Measurements from ENCODE around the gene TDO2.
"Not testable (repeated sequence)": the region's sequence is repeated elsewhere in the genome, so short reads cannot be mapped to it uniquely, and the experiment has no call there.

The TDO2 gene

GRCh38 chr4:155907556-155907955 lies 4.1 kb downstream of the TDO2 start:
- no peak for DNase-seq (ENCODE audit: low read depth)

- no peak for DNase-seq (ENCODE audit: low read depth)
Observed at GRCh38 chr4:155908187-155909139, 5.0 kb downstream of the TDO2 start.

DNA sequence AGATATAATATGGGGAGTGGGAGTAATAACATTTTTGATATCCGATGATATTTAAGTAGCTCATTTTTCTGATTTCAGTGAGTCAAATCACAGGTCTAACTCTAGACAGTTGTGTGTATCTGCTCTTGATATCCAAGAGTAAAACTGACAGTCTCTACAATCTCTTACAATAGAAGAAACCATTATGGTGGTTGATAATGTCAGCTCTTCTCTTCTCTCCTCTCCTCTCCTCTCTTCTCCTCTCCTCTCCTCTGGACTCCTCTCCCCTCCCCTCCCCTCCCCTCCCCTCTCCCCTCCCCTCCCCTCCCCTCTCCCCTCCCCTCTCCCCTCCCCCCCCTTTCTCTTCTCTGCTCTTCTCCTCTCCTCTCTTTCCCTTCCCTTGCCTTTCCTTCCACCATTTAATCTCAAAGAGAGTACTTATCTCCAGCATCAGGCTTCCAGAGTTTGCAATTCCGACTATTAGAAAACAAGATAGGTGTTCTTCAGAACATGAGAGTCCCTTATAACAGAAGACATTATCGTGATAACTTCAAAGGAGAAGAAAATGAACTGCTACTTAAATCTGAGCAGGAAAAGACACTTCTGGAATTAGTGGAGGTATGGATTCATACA lies 6.2 kb downstream of the TDO2 start:
- DNase-seq (ENCODE audit: low read depth) = no peak

DNA sequence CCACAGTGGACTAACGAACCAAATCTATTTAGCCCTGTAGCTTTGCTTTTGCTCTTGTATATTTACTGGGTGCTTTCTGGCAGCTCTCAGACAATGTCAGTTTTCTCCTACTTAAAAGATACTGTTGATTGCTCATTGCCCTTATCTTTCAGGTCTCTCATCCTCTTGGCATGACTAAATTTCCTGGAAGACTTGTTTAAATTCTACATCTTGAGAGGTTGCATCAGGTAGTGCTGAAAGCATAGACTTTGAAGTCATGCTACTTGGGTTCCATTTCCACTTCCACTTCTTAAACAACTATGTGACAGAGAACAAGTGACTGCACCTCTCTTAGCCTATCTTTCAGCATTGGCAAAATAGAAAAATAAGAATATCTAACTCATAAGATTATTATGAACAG lies 8.4 kb downstream of the TDO2 start:
- no peak for DNase-seq (ENCODE audit: low read depth)

GRCh38 chr4:155914782-155915181 lies 11.3 kb downstream of the TDO2 start:
- DNase-seq (ENCODE audit: low read depth) = no peak

GRCh38 chr4:155921597-155921996 lies 18.1 kb downstream of the TDO2 start:
- DNase-seq (ENCODE audit: low read depth) = no peak

GRCh38 chr4:155924637-155925036 lies 21.1 kb downstream of the TDO2 start:
- no peak for DNase-seq (ENCODE audit: low read depth)

- no peak for DNase-seq (ENCODE audit: low read depth)
Observed at GRCh38 chr4:155929833-155930232, 26.3 kb downstream of the TDO2 start.

DNA sequence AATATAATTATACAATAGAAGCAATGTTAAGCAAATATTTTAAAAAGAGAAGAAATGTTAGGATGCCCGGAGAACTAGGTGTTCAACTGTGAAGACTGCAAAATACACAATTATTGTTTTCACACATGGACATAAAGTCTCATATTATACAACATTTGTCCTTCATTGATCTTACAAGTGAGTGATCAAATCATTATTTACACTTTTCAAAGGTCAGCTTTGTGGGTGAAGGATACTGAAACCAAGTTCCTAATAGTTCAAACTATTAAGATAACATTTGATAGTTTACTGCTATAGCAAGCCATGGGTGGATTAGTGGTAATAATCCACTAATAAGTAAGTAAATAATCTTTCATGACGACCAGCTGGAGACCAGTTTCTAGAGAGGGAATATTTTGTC lies 26.8 kb downstream of the TDO2 start:
- no peak for DNase-seq (ENCODE audit: low read depth)

DNA sequence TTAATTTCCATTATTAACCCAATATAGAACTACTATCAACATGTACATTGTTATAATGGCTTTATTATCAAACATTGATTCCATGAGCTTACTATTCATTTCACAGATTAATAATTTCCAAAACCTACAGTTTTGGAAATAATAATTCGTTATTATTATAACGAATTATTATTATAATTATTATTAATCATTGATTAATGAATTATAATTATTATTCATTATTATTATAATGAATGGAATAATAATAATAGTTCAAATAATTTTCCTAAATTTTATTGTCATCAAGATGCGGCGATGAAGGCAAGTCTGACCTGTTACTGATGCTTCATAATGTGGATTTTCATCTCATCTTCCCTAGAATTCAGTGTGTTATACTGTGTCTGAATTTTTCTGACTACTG lies 28.1 kb downstream of the TDO2 start:
- no peak for DNase-seq (ENCODE audit: low read depth)

DNA sequence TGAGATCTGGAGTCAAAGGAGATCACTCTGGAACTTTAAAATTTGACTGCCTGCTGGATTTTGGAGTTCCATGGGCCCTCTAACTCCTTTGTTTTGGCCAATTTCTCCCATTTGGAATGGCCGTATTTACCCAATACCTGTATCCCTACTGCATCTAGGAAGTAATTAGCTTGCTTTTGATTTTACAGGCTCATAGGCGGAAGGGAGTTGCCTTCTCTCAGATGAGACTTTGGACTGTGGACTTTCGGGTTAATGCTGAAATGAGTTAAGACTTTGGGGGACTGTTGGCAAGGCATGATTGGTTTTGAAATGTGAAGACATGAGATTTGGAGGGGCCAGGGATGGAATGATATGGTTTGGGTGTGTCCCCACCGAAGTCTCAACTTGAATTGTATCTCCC lies 31.1 kb downstream of the TDO2 start:
- not testable (repeated sequence) for DNase-seq (ENCODE audit: low read depth)

DNA sequence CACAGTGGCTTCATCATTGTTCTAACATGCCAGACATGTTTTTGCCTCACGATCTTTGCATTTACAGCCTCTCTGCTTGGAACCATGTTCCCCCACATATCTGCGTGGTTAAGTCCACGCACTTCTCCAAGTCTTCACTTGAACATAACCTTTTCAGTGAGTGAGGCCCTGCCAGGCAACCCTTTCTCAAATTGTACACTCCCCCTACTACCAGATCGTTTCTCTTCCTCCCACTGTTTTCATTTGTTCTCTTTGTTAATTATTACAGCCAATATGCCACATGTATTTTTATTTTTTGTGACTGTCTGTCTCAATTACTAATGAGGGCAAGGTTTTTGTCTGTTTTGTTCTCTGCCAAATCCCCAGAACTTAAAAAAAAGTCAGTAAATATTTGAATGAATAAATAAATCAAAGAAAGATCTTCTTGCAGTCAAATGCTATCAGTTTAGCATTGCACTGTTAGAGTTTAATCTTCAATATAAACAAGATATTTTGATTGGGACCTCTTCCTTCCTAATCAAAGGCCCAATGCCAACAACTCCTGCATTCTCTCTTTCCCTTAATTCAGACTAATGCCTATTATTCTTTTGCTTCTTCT lies 32.0 kb downstream of the TDO2 start:
- no peak for DNase-seq (ENCODE audit: low read depth)

DNA sequence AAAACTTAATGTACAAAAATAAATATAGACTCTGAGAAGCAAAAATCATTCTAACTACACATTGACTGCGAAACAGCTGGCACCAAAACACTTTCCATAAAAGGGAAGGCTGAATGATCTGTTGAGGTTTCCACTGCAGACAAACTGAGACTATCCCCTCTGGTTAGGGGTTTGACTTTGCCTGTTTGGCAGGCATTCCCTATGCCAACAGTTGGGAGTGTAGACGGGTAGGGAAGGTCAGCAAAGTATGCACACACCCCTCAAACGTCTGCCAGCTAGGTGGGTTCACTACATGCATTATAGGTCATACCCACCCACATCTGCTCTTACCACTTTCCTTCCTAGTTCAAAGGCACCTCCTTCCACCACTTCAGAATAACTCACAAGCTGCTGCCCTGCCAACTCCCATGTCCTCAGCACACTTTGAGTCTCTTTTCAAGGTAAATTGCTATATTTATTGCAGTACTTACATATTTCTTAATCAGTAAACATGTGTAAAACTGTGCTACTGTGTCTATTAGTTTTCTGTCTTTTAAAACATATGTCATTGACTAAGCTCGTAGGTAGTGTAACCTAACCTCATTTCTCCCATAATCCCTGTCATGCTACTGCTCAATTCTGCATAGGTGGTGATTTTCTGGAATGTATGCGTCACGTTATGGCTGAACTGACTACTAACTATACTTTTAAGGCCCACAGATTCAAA lies 37.7 kb downstream of the TDO2 start:
- no peak for DNase-seq (ENCODE audit: low read depth)

DNA sequence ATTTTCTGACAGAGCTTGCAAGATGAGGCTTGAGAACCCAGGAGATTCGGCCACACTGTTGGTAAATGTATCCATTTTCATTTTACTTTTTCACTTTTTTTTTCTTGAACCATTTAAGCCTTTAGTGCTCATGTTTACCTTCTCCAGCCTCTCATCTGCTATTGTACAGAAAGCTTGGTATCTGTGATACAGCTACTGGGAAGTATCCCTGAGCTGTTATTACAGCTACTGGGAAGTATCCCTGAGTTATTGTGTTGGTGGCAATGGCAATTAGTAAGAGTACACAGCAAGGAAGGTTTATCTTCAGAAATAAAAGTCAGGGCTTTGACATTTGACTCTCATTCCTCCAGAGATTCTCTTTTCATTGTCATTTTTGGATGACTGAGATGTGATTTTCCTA lies 38.3 kb downstream of the TDO2 start:
- no peak for DNase-seq (ENCODE audit: low read depth)

DNA sequence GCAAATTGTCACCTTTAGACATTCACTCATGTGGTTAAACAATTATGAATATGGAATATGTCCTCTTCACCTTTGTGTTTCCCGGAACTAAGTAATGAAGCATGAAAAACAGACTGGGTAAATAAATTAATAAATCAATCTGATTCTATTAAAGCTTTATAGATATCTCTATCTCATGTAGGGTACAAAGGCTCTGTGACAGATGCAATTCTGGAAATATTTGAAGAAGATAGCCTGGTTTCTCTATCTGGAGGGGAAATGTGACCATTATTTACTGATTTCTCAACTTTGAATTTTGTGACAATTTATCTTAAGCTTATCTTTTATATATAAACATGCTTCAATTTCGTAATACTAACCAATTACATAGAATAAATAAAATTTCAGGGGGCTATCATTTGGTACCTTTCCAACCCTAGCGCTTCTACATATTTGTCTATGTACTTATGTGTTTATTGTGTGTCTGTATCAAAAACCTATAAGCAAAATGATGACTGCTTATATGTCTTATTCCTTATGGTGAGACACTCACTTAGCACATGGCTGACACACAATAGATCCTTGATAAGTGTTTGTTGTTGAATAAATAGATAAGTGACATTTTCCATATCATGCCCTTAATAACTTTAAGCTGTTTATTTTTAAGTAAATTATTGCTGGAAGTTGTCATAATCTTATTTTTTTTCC lies 40.3 kb downstream of the TDO2 start:
- no peak for DNase-seq (ENCODE audit: low read depth)

- no peak for DNase-seq (ENCODE audit: low read depth)
Observed at GRCh38 chr4:155944516-155944915, 41.0 kb downstream of the TDO2 start.

- DNase-seq (ENCODE audit: low read depth) = no peak
Observed at GRCh38 chr4:155946486-155946885, 43.0 kb downstream of the TDO2 start.

DNA sequence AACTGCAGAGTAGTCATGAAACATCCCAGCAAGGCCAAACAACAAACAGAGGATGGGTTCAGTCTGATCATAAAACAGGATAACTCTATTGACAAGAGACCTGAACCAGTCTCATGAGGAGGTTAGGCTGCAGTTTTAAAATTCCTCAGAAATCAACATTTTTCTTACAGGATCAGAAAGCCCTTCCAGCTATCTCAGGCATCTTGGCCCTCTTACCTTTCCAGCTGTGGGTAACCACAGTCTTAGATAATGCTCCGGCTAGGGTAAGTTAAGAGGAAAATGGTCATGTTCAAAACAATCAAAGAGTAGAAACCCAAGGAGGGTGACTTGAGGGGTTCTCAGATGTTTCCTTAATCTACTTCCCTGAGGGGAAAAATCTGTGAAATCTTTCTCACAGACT lies 45.0 kb downstream of the TDO2 start:
- no peak for DNase-seq (ENCODE audit: low read depth)

DNA sequence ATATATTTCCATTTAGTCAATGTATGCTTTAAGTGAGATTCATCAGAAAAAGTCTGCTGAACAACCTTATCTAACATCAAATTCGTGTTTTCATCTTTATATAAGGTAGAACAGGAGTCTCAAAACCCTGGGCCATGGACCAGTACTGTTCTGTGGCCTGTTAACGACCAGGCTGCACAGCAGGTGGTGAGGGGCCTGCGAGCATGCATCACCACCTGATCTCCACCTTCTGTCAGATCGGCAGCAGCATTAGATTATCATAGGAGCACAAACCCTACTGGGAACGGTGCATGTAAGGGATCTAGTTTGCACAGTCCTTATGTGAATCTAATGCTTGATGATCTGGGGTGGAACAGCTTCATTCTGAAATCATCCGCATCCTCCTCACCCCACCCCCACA lies 47.0 kb downstream of the TDO2 start:
- DNase-seq (ENCODE audit: low read depth) = no peak

DNA sequence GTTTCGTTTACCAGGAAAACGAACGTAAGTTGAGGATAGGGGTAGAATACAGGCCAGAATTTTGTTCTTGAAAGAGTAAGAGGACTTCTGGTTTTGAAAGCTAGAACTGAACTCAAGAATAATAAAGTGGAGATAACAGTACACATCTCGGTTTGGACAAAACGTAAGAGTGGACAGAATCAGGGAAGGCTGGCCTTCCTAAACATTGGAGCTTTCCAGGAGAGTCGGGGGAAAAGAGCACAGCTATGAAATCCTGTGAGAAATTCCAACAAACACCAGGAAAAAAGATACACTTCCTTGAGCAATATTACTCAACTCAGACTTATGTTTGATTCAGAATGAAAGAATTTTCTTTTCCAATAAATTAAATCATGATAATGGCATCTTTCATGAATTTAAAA lies 49.0 kb downstream of the TDO2 start:
- no peak for DNase-seq (ENCODE audit: low read depth)

- peak; percentile 39 for DNase-seq (ENCODE audit: low read depth)
Observed at GRCh38 chr4:155953151-155954117, 49.9 kb downstream of the TDO2 start, which contains the start of gene CTSO. CTSO (minus strand) TSS chr4:155953866; CDS start chr4:155953847, 19 bp downstream.
